OCI-LY7 (cell line): ENCODE data around the gene MAP3K20.

Experiments
- CTCF ChIP-seq: fragments of 200-600 bp; sonication (generic); conservative IDR thresholded peaks from 2 replicates; pipeline ENCODE4 v1.5.1; 2014; ENCODE audit warnings: mild to moderate bottlenecking, antibody characterized with exemption, low read length, moderate library complexity, mixed read lengths
- EZH2phosphoT487 ChIP-seq: fragments of 200-600 bp; sonication (generic); IDR thresholded peaks from 2 replicates; pipeline ENCODE4 v1.6.1; 2018; ENCODE audit warnings: low read depth, borderline replicate concordance, mild to moderate bottlenecking, mixed run types, antibody characterized with exemption, low read length, moderate library complexity, mixed read lengths

GRCh38 chr2:173252581-173252980 lies 176.9 kb downstream of the MAP3K20 start:
- no peak for TF ChIP-seq CTCF
- no peak for TF ChIP-seq EZH2phosphoT487
